Thoracic aorta (tissue), 2 donors: ENCODE data around the gene ESPN. TPM values are rescaled to one million over a fixed set of nuclear protein-coding genes. Genes with fewer than 3 reads are reported as not detected.

Experiments used
- ATAC-seq: fragments of 150-250 bp; one replicate; pipeline ENCODE4 v1.8.0; 2017; ENCODE audit warnings: low read depth; ENCODE audit not compliant: insufficient number of reproducible peaks, low FRiP score
- DNase-seq: peaks from one replicate; pipeline ENCODE4 v3.0.0-alpha.2; 2020; ENCODE audit warnings: low spot score
- H3K27ac ChIP-seq, 2 donors: fragments of 200-600 bp; sonication (generic); 1 replicate in 1 of 2; 2 replicates in 1 of 2; pipeline ENCODE4 v1.5.1; 2016; ENCODE audit warnings: mild to moderate bottlenecking in 2 of 2, moderate library complexity in 2 of 2
- H3K27me3 ChIP-seq: fragments of 200-600 bp; sonication (generic); replicated peaks from 2 replicates; pipeline ENCODE4 v1.6.0; 2016; ENCODE audit warnings: mild to moderate bottlenecking; ENCODE audit not compliant: insufficient read depth
- H3K36me3 ChIP-seq: fragments of 200-600 bp; sonication (generic); one replicate; pipeline ENCODE4 v1.5.1; 2016
- H3K4me1 ChIP-seq, 2 donors: fragments of 200-600 bp; sonication (generic); 1 replicate in 1 of 2; 2 replicates in 1 of 2; pipeline versions ENCODE4 v1.5.1 to v1.6.0; 2016; ENCODE audit warnings: low read depth in 2 of 2, mild to moderate bottlenecking in 1 of 2; ENCODE audit not compliant: control insufficient read depth in 1 of 2
- H3K4me3 ChIP-seq: fragments of 200-600 bp; sonication (generic); 2 replicates; pipeline ENCODE4 v1.5.1; 2016; ENCODE audit warnings: mild to moderate bottlenecking
- H3K9me3 ChIP-seq: fragments of 200-600 bp; sonication (generic); 2 replicates; pipeline ENCODE4 v1.5.1; 2016
- total RNA-seq, 2 donors: library from RNA; depleted of rRNA; stranded (reverse); fragments of >200 nt; gene quantifications; one replicate each; pipeline versions ENCODE4 v1.1.0 to v1.2.3, GENCODE V29; 2016
- TF ChIP-seq, protein P1 (sequence below): fragments of 200-600 bp; sonication (generic); IDR thresholded peaks from one replicate; pipeline ENCODE4 v1.5.1; 2019; ENCODE audit warnings: antibody characterized with exemption

Gene ESPN
- total RNA-seq, 2 donors from 2014 or later = not detected

DNA sequence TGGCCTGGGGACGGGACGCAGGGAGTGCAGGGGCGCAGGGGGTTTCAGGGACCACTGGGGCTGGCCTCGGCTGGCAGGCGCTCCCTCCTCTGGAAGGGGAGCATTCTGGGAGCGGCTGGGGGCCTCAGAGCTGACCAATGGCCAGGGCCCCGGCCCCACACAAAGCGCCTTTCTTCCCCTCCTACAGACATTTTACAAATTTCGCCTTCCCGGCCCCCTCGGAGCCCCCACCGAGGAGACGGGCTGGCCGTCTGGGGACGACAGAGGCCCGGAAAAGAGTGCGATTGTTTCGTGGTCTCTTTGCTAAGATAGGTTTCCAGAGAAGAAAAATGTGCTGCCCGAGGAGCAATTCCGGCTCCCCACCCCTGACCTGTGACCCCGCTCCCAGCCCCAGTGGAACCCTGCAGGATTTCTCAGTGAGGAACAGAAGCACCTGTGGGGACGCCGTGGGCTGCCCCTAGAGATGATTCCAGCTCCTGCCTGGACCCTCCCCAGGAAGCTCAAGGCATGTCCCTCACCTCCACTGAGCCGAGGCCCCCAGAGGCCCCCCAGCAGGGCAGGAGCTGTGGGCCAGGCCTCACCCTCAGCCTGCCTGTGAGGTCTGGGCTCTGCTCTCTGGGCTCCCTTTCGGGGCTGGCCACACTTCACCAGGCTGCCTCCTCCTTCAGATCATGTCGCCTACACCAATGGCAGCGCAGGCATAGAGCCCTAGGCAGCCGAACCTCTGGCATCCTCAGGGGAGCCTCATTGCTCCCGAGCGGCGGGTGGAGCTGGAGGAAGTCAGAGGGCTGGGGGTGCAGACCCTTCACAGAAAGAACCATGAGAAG is 81.8 kb downstream of the ESPN start:
- H3K27ac ChIP-seq = no peak overlapping the region
- H3K9me3 ChIP-seq = no peaks in the 10 kb centered on the region
- peaks cover 25 to 33% of the 10 kb centered on the region in 2 donors for H3K4me1 ChIP-seq
- no peaks in the 10 kb centered on the region for H3K36me3 ChIP-seq
- DNase-seq (no peak), ATAC-seq (no peak)
- TF ChIP-seq, protein P1, sequence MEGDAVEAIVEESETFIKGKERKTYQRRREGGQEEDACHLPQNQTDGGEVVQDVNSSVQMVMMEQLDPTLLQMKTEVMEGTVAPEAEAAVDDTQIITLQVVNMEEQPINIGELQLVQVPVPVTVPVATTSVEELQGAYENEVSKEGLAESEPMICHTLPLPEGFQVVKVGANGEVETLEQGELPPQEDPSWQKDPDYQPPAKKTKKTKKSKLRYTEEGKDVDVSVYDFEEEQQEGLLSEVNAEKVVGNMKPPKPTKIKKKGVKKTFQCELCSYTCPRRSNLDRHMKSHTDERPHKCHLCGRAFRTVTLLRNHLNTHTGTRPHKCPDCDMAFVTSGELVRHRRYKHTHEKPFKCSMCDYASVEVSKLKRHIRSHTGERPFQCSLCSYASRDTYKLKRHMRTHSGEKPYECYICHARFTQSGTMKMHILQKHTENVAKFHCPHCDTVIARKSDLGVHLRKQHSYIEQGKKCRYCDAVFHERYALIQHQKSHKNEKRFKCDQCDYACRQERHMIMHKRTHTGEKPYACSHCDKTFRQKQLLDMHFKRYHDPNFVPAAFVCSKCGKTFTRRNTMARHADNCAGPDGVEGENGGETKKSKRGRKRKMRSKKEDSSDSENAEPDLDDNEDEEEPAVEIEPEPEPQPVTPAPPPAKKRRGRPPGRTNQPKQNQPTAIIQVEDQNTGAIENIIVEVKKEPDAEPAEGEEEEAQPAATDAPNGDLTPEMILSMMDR = no peak
- H3K4me3 ChIP-seq = no peak overlapping the region
- no peaks in the 10 kb centered on the region for H3K27me3 ChIP-seq

DNA sequence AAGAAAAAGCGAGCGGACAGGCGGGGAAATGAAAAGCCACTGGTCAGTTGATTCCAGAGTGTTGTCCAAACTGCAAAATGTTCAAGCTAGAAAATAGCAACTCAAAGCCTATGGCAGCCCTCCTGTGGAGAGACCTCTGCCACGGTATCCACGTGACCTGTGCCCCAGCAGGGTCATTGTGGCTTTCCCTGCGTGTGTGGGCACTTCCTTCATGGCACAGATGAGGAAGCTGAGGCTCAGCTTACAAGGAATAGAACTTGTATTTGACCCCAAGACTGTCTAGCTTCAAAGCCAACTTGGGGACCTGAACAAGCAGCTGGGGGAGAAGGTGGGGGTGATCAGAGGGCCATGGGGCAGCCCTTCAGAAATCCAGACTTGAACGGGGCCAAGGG is 82.5 kb downstream of the ESPN start:
- no peak overlapping the region for H3K4me3 ChIP-seq
- peaks cover 19 to 27% of the 10 kb centered on the region in 2 donors for H3K4me1 ChIP-seq
- no peaks in the 10 kb centered on the region for H3K36me3 ChIP-seq
- TF ChIP-seq, protein P1 = no peak
- DNase-seq = no peak
- H3K9me3 ChIP-seq = no peaks in the 10 kb centered on the region
- no peak for ATAC-seq
- H3K27me3 ChIP-seq = no peaks in the 10 kb centered on the region
- no peak overlapping the region for H3K27ac ChIP-seq

DNA sequence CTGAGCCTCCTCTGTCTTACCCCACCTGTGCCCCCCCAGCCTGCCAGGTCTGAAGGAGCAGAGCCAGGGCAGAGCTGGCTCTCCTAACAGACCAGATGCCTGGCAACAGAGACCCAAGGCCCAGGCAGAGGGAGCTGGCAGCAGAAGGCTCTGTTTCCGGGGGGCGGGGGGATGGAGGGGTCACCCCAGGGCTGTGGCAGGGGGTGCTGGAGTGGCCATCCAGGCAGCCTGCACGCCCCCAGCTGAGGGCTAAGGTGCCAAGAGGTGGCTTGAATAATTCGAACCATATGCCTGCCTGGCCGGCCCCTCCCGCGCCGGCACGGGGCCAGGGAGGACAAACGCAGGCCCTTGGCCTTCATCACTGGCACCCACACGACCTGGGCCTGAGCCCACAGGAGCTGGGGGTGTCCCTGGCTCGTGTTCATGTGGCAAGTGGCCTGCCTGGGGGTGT is 82.9 kb downstream of the ESPN start:
- Histone ChIP-seq H3K9me3 (no peaks in the 10 kb centered on the region), H3K4me3 (no peak overlapping the region), H3K36me3 (no peaks in the 10 kb centered on the region), H3K4me1 (peaks cover 15 to 22% of the 10 kb centered on the region in 2 donors), H3K27me3 (no peaks in the 10 kb centered on the region), H3K27ac (no peak overlapping the region)
- ATAC-seq = no peak
- TF ChIP-seq, protein P1 = no peak
- no peak for DNase-seq

DNA sequence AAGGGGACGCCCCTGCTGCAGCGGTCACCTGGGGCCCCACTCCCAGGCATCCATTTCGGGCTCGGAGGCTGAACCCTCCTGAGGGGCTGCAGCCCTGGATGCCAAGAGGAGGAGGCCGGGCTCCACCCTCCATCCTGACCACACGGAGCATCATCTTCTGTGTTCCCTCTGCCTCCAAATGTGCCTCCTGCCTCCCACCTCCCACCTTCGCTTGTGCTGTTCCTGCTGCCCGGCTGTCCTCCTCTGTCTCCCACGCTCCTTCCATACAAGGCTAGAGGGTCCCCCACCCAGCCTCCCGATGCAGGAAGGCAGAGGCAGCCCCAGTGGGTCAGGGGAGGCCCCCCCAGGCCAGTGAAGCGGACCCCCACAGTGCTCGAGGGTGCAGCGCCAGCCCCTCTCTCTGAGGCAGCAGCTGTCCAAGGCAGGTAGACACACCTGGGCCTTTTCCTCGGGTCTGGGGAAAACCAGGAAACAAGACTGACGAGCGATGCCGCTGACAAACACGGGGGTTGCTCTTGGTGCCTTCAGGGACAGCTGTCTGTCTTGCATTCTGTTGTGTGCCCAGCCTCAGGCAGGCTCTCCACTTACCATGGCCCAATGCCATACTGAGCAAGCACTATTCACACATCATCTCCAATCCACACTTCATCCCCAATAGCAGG is 83.7 kb downstream of the ESPN start:
- TF ChIP-seq, protein P1 = no peak
- Histone ChIP-seq H3K4me1 (peaks cover 9 to 16% of the 10 kb centered on the region in 2 donors), H3K36me3 (no peaks in the 10 kb centered on the region), H3K27ac (no peak overlapping the region), H3K27me3 (no peaks in the 10 kb centered on the region), H3K9me3 (no peaks in the 10 kb centered on the region), H3K4me3 (no peak overlapping the region)
- DNase-seq = no peak
- ATAC-seq = no peak

- DNase-seq = no peak
Observed at GRCh38 chr1:6508816-6509189, 84.2 kb downstream of the ESPN start.

More at GRCh38 chr1:6508816-6509189, 84.2 kb downstream of the ESPN start:
- H3K9me3 ChIP-seq = no peaks in the 10 kb centered on the region
- ATAC-seq = no peak
- H3K27me3 ChIP-seq = no peaks in the 10 kb centered on the region
- H3K4me3 ChIP-seq = no peak overlapping the region
- H3K27ac ChIP-seq = no peak overlapping the region
- peaks cover 11 to 21% of the 10 kb centered on the region in 2 donors for H3K4me1 ChIP-seq
- no peaks in the 10 kb centered on the region for H3K36me3 ChIP-seq
- TF ChIP-seq, protein P1 = no peak
